ENCODE results near the gene PNMA8A. TPM values are rescaled to one million over a fixed set of nuclear protein-coding genes. Genes with fewer than 3 reads are reported as not detected.

Gene PNMA8A
- total RNA-seq, 2 donors from 2014 or later: 4.3 to 6.5 TPM

- no peaks in the 10 kb centered on the region for H3K27me3 ChIP-seq
- WGBS, 2 donors: 1 to 8% methylated on average over 8 to 32 of the region's 32 CpGs
- TF ChIP-seq CTCF (IDR thresholded peaks at IDR 0.05) (no peak), POLR2A (IDR thresholded peaks at IDR 0.05) (no peak)
- H3K4me1 ChIP-seq: peaks cover 15% of the 10 kb centered on the region
- peak overlapping the region in 1 of 2 donors; percentile 71 for H3K4me3 ChIP-seq
- H3K36me3 ChIP-seq (replicated peaks in 1 of 2; ENCODE audit: insufficient read depth in 1 of 2, low read depth in 2 of 2): no peaks in the 10 kb centered on the region
- no peaks in the 10 kb centered on the region for H3K9me3 ChIP-seq
- intact Hi-C loops (cut with DNase I): no loop called here
- H3K27ac ChIP-seq: peak overlapping the region in 3 of 4 donors; percentile 51 to 83 (median 71)
- DNase-seq (peak; percentile 84 to 90 (median 89)), ATAC-seq (peak; percentile 90)
Observed at GRCh38 chr19:46426506-46427162, 44.7 kb downstream of the PNMA8A start.

- DNase-seq (peak; percentile 50 to 71 (median 66)), ATAC-seq (peak; percentile 74)
- no peaks in the 10 kb centered on the region for H3K36me3 ChIP-seq (replicated peaks in 1 of 2; ENCODE audit: insufficient read depth in 1 of 2, low read depth in 2 of 2)
- intact Hi-C loops (cut with DNase I): no loop called here
- H3K4me3 ChIP-seq: peak overlapping the region in 1 of 2 donors; percentile 71
- no peaks in the 10 kb centered on the region for H3K27me3 ChIP-seq
- WGBS, 2 donors: 0 to 1% methylated on average over 7 to 10 of the region's 10 CpGs
- peaks cover 15% of the 10 kb centered on the region for H3K4me1 ChIP-seq
- peak overlapping the region in 3 of 4 donors; percentile 51 to 83 (median 71) for H3K27ac ChIP-seq
- H3K9me3 ChIP-seq: no peaks in the 10 kb centered on the region
- TF ChIP-seq CTCF (IDR thresholded peaks at IDR 0.05): no peak
- no peak for TF ChIP-seq POLR2A (IDR thresholded peaks at IDR 0.05)
Observed at GRCh38 chr19:46426035-46426505, 45.3 kb downstream of the PNMA8A start.

GRCh38 chr19:46423188-46423587 is 48.2 kb downstream of the PNMA8A start:
- 75 to 80% methylated on average over 5 of the region's 5 CpGs for WGBS, 2 donors

GRCh38 chr19:46422344-46422743 is 49.0 kb downstream of the PNMA8A start:
- WGBS, 2 donors: 62 to 86% methylated on average over 1 to 2 of the region's 2 CpGs
- TF ChIP-seq POLR2A (IDR thresholded peaks at IDR 0.05): no peak
- no peak for TF ChIP-seq CTCF (IDR thresholded peaks at IDR 0.05)
- Histone ChIP-seq H3K4me1 (peaks cover 15% of the 10 kb centered on the region), H3K4me3 (no peak overlapping the region), H3K27me3 (no peaks in the 10 kb centered on the region), H3K36me3 (replicated peaks in 1 of 2; ENCODE audit: insufficient read depth in 1 of 2, low read depth in 2 of 2) (no peaks in the 10 kb centered on the region), H3K27ac (no peak overlapping the region), H3K9me3 (no peaks in the 10 kb centered on the region)
- intact Hi-C loops (cut with DNase I): no loop called here
- no peak for DNase-seq
- ATAC-seq: no peak

More at GRCh38 chr19:46423188-46423587, 48.2 kb downstream of the PNMA8A start:
- intact Hi-C loops (cut with DNase I): no loop called here
- TF ChIP-seq POLR2A (IDR thresholded peaks at IDR 0.05) (no peak), CTCF (IDR thresholded peaks at IDR 0.05) (no peak)
- Histone ChIP-seq H3K27me3 (no peaks in the 10 kb centered on the region), H3K36me3 (replicated peaks in 1 of 2; ENCODE audit: insufficient read depth in 1 of 2, low read depth in 2 of 2) (no peaks in the 10 kb centered on the region), H3K4me3 (no peak overlapping the region), H3K9me3 (no peaks in the 10 kb centered on the region), H3K4me1 (peaks cover 15% of the 10 kb centered on the region), H3K27ac (no peak overlapping the region)
- no peak for ATAC-seq
- DNase-seq: no peak

GRCh38 chr19:46420056-46420455 is 51.3 kb downstream of the PNMA8A start:
- H3K4me3 ChIP-seq: no peak overlapping the region
- H3K36me3 ChIP-seq (replicated peaks in 1 of 2; ENCODE audit: insufficient read depth in 1 of 2, low read depth in 2 of 2): no peaks in the 10 kb centered on the region
- H3K9me3 ChIP-seq: no peaks in the 10 kb centered on the region
- ATAC-seq (no peak), DNase-seq (no peak)
- H3K27me3 ChIP-seq: no peaks in the 10 kb centered on the region
- TF ChIP-seq CTCF (IDR thresholded peaks at IDR 0.05) (no peak), POLR2A (IDR thresholded peaks at IDR 0.05) (no peak)
- peaks cover 15% of the 10 kb centered on the region for H3K4me1 ChIP-seq
- intact Hi-C loops (cut with DNase I): no loop called here
- no peak overlapping the region for H3K27ac ChIP-seq
- 88 to 89% methylated on average over 7 of the region's 7 CpGs for WGBS, 2 donors
